ENCODE measurements around the gene SMIM24.

The SMIM24 gene

GRCh38 chr19:3496392-3497273 is 16.3 kb upstream of the SMIM24 start:
- no peak for DNase-seq

DNA sequence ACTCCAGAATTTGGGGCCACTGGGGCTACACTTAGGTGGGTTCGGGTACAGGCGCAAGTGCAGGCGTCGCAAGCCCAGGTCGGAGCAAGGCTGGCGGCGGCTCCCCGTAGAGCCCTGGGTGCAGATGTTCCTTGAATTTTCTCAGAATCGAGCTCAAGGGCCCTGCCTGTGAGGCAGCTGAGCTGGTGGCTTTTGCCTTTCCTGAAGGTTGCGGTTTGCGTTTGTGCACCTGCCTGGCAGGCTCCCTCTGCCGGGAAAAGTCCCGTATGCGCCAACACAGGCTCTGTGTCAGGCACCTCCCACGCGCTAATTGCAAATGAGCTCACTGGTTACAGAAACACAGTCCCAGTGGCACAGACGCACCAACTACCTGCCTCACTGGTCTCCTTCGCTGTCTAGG is 14.2 kb upstream of the SMIM24 start:
- no peak for DNase-seq

- no peak for DNase-seq
Measured at GRCh38 chr19:3494051-3494450, 13.7 kb upstream of the SMIM24 start.

GRCh38 chr19:3493651-3494050 is 13.3 kb upstream of the SMIM24 start:
- DNase-seq = no peak

DNA sequence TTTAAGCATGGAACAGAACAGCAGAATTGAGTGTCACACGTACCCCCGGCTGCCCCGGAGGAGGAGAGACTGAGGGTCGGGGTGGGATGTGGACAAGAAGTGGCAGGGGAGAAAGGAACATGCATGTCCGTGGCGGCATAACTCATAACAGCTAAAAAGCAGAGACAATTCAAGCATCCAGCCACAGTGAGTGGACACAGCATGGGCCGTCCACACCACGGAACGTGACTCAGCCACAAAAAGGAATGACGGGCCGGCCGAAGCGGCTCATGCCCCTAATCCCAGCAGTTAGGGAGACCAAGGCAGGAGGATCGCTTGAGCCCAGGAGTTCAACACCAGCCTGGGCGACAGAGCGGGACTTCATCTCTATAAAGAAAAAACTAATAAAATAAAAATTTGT is 12.6 kb upstream of the SMIM24 start:
- no peak for DNase-seq

DNA sequence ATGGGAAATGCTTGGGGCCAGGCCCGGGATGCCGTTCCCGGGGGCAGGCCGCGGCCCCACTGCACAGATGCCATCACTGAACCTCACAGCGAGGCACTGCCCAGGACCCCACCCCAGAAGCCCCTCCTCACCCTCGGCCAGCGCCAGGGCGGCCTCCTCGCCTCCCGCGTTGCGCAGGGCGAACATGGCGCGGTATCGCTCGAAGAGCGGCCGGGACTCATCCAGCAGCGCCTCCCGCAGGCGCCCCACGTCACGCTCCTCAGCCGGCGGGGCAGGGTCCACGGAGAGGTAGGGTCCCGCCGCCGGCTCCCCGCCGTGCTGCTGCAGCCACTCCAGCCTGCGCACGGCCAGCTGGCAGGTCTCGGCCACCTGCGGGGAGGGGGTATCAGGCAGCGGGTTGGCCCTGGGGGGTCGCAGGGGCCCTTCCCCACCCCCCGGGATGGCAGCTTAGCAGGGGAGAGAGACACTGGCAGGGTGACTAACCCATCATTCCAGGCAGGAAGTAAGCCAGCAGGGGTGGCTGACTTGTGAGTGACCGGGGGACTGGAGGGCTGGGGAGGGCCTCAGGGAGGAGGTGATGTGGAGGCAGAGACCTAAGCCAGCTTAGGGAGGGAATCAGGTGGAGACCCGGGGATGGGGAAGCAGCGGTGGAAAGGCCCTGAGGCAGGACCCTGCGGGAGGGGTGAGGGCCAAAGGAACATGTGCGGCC is 12.0 kb upstream of the SMIM24 start:
- no peak for DNase-seq

DNA sequence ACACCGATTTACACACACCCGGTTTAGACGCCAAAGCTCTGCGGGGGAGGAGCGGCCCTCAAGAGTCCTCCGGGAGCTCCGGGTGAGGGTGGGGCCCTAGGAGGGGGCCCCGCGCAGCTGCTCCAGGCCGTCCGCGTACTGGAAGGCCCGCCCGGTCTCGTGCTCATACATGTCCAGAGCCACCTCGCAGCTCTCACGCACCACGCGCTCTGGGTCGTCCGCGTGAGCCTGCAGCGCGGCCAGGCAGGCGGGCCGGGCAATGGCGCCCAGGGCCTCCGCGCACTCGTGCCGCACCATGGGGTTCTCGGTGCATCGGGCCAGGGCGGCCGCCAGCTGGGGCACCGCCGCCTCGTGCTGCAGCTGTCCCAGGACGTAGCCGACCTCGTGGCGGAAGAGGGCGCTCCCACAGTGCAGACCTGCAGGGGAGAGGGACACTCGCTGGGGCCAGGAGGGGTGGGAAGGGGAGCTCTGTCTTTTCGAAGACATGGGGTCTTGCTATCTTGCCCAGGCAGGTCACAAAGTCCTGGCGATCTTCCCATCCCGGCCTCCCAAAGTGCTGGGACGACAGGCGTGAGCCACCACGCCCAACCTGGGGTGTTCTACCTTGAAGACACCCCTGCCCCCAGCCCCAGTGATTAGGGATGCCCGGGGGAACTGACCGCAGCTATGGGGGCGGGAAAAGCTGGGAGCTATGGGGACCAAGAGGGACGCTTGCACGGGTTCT is 11.2 kb upstream of the SMIM24 start:
- DNase-seq = no peak

DNA sequence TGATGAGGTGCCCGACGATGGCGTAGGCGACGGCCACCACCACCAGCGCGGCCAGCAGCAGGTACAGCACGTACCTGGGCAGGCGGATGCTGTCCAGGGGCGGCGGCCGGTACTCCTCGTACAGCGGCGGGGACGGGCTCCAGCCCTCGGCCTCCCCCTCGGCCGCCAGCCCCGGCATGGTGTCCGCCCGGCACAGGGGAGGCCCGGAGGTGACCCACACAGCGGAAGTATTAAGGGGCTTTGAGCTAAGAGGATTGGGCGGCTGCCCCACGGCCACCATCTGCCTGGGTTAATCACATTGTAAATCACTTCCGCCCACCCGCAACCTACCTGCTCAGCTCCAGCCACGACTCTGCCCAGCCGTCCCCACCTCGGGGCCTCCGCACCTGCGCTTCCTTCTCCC is 2.9 kb upstream of the SMIM24 start, which contains the start of gene SMIM44:
Gene SMIM44 (minus strand): TSS at position 216 of the 403 bp plus-strand sequence. CDS start 38 bp downstream, at position 178.
- DNase-seq = no peak

GRCh38 chr19:3482507-3483225 is 2.3 kb upstream of the SMIM24 start:
- no peak for DNase-seq

DNA sequence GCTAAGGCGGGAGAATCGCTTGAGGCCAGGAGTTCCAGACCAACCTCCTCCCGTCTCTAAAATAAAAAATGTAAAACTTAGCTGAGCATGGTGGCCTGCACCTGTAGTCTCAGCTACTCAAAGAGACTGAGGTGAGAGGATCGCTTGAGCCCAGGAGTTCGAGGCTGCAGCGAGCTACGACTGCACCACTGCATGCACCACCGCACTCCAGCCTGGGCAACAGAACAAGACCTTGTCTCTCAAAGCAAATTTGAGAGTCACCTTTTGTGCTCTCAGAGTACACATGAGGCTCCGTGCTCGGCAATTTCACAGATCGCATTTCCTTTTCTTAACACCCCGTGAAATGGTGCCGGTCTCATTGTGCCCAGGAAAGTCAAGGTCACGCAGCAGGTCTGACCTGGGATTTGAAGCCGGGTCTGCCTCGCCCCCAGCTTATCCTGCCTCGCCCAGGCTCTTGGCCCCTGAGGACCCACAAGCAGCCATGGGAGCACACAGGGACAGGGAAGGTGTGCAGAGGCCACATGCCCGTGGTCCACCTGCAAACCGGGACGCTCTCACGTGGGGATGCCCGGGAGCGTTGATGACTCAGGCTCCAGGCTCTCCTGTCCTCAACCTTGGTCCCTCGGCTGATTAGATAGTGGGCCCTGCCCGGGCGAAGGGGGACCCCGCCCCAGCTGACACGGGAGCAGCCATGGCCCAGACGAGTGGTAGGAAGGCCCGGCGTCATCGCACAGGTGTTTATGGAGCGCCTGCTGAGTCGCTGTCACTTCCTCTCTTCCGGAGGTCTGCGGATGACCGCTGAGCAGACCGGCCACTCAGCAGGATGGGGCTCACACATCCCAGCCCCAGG is 1.1 kb upstream of the SMIM24 start:
- no peak for DNase-seq

DNA sequence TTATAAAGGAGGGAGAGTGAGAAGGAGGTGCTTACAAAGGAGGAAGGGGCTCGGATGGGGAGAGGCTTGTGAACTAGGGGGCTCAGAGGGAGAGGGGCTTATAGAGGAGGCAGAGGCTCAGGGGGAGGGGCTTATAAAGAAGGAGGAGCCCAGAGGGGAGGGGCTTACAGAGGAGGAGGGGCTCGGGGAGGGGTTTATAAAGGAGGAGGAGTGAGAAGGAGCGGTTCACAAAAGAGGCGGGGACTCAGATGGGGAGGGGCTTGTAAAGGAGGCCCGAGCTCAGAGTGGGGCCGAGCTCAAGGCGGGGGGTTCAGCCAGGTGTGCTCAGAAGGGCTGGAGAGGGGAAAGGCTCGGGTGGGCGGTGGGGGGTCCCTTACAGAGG is 500 bp downstream of the SMIM24 start:
- DNase-seq = peak; percentile 6

DNA sequence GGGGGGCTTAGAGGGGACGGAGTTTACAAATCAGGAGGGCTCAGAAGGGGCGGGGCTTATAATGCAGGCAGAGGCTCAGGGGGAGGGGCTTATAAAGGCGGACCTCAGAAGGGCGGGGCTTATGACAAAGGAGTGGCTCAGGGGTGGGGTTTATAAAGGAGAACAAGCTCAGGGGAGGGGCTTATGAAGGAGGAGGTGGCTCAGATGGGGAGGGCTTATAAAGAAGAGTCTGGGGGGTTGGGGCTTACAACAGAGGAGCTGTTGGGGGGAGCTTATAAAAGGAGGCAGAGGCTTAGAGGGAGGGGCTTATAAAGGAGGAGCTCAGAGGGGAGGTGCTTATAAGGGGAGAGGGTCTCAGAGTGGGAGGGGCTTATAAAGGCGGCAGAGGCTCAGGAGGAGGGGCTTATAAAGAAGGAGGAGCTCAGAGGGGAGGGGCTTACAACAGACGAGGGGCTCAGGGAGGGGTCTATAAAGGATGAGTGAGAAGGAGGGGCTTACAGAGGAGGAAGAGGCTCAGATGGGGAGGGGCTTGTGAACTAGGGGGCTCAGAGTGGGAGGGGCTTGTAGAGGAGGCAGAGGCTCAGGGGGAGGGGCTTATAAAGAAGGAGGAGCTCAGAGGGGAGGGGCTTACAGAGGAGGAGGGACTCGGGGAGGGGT is 1.0 kb downstream of the SMIM24 start:
- peak; percentile 5 for DNase-seq

DNA sequence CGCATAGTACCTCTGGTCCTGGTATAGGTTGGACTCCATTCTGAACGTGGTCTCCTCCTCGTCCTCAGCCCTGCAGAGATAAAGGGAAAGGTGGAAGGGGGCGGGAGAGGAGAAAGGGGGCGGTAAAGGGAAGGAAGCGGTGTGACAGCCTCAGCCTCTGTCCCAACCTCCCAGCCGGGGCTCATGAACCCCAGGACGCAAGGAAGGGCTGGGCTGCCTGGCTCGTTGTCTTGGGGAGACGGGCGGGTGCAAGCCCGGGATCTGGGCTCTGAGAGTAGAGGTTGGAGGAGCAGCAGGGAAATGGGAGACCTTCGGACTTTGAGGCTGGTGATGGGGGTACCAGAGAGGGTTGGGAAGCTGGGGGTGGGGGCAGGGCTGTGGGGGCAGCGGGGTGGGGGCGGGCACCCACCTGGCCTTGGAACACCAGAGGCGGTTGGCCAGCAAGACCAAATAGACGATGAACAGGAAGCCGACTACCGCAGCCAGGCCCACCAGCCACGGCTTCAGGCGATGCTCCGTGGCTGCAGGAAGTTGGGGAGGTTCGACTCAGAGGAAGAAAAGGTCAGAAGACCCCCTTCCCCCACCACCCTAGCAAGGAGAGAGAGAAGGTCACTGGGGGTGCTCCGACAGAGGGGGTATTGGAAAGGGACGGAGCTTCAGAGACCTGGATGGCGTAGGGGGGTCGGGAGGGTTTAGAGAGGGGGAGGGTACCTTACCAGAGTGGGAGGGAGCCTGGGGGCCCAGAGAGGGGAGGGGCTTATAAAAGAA is 1.7 kb downstream of the SMIM24 start:
- DNase-seq = no peak

- no peak for DNase-seq
Measured at GRCh38 chr19:3477951-3478350, 2.4 kb downstream of the SMIM24 start.

DNA sequence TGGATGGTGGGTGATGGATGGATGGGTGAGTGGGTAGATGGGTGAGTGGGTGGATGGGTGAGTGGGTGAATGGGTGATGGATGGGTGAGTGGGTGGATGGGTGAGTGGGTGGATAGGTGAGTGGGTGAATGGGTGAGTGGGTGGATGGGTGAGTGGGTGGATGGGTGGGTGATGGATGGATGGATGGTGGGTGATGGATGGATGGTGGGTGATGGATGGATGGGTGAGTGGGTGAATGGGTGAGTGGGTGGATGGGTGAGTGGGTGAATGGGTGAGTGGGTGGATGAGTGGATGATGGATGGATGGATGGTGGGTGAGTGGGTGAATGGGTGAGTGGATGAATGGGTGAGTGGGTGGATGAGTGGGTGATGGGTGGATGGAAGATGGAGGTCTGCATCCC is 2.8 kb downstream of the SMIM24 start:
- peak; percentile 5 for DNase-seq

DNA sequence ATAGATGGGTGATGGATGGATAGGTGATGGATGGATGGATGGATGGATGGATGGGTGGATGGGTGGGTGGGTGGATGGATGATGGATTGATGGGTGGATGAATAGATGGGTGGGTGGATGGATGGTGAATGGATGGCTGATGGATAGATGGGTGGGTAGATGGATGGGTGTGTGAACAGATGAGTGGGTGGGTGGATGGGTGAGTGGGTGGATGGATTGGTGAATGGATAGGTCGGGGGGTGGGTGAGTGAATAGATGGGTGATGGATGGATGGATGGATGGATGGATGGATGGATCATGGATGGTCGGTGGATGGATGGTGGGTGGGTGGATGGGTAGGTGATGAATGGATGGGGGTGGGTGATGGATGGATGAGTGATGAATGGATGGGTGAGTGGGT is 3.5 kb downstream of the SMIM24 start:
- no peak for DNase-seq

- no peak for DNase-seq
Measured at GRCh38 chr19:3475449-3475848, 4.9 kb downstream of the SMIM24 start.

DNA sequence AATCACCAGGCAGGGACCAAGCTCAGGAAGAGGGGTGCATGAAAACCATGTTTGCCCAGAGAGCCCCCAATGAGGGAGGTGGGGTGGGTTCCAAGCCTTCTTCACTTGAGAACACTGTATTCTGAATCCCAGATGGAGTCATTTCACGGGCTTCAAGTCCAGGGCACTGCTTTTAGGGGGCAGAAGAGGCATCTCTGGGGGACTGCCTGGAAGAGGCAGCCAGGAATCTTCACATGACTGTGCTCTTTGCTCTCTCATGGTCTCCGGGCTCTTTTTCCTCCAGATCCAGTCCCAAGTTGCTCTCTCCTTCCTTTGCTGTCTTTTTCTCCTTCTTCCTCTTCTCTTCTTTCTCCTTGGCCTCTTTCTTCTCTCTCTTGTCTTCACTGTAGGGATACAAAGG is 5.7 kb downstream of the SMIM24 start:
- DNase-seq = no peak

- no peak for DNase-seq
Measured at GRCh38 chr19:3474010-3474409, 6.3 kb downstream of the SMIM24 start.

DNA sequence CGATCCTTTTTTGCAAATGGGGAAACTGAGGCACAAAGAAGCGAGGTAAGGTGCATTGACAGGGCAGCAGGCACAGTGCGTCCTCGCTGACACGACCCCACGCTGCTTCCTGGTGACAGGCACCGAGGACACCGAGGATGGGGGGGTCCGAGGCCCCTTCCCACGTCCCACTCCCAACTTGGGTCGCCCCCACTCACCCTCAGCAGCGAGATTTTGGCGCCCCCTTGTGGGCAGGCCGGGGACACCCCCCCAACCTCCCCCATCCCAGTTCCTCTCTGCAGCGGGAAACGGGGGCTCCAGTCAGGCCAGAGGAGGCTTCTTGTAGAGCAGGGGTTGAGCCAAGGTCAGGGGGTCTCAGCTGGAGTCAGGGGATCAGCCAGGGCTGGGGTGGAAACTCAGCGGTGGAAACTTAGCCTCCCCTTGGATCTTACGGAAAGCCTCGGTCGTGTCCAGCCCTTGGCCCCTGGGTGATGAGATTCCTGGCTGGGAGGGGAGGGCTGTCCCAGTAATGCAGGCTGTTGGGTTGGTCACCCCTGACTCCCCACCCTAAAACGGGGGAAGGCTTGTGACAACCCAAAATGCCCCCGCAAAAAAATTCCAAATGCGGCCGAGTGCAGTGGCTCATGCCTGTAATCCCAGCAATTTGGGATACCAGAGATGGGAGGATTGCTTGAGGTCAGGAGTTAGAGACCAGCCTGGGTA is 8.2 kb downstream of the SMIM24 start:
- DNase-seq = peak; percentile 16

All from activated T-cell treated with anti-CD3 and anti-CD28 coated beads for 4 hours (primary cell).